Rectal smooth muscle tissue (tissue), 1 donor: Measurements from ENCODE around the gene CD40LG.

Experiments
- H3K27ac ChIP-seq: one replicate; pipeline ENCODE4 v1.7.0; 2013; ENCODE audit warnings: low read depth, low read length, inconsistent platforms
- H3K27me3 ChIP-seq: one replicate; pipeline ENCODE4 v1.7.0; 2013; ENCODE audit warnings: low read length; ENCODE audit not compliant: control insufficient read depth, insufficient read depth
- H3K36me3 ChIP-seq: one replicate; pipeline ENCODE4 v1.7.0; 2013; ENCODE audit warnings: low read length; ENCODE audit not compliant: control insufficient read depth, insufficient read depth
- H3K4me1 ChIP-seq: one replicate; pipeline ENCODE4 v1.7.0; 2013; ENCODE audit warnings: low read length; ENCODE audit not compliant: control insufficient read depth, insufficient read depth
- H3K4me3 ChIP-seq: one replicate; pipeline ENCODE4 v1.7.0; 2013; ENCODE audit warnings: low read length
- H3K9ac ChIP-seq: one replicate; pipeline ENCODE4 v1.7.0; 2013; ENCODE audit warnings: low read length

The CD40LG gene

GRCh38 chrX:136658151-136658550 lies 10.2 kb downstream of the CD40LG start:
- H3K36me3 ChIP-seq = no peaks in the 10 kb centered on the region
- H3K27ac ChIP-seq = no peak overlapping the region
- no peaks in the 10 kb centered on the region for H3K4me1 ChIP-seq
- H3K27me3 ChIP-seq = no peaks in the 10 kb centered on the region
- no peak overlapping the region for H3K9ac ChIP-seq
- H3K4me3 ChIP-seq = no peak overlapping the region

GRCh38 chrX:136659174-136659573 lies 11.2 kb downstream of the CD40LG start:
- Histone ChIP-seq H3K27ac (no peak overlapping the region), H3K4me1 (no peaks in the 10 kb centered on the region), H3K4me3 (no peak overlapping the region), H3K27me3 (no peaks in the 10 kb centered on the region), H3K36me3 (no peaks in the 10 kb centered on the region), H3K9ac (no peak overlapping the region)

DNA sequence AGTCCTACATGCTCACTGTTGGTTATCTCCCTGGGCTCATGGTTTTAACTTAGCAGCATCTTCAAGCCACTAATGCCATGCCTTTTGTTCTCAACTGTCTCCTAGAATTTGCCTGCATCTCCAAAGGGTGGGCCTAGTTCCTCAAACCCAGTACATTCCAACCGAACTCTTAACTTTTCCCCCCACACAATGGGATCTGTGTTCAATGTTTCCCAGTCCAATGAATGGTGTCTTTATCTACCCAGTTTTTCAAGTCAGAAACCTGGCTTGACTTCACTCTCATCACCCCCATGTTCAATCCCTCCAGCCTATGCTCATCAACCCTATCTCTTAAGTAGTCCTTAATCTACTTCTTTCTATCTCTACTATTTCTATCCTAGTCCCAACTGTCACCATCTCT lies 12.9 kb downstream of the CD40LG start:
- H3K4me1 ChIP-seq = no peaks in the 10 kb centered on the region
- H3K27ac ChIP-seq = no peak overlapping the region
- H3K36me3 ChIP-seq = no peaks in the 10 kb centered on the region
- no peaks in the 10 kb centered on the region for H3K27me3 ChIP-seq
- H3K4me3 ChIP-seq = no peak overlapping the region
- H3K9ac ChIP-seq = no peak overlapping the region

- H3K4me3 ChIP-seq = no peak overlapping the region
- H3K27ac ChIP-seq = no peak overlapping the region
Measured at GRCh38 chrX:136662104-136662503, 14.1 kb downstream of the CD40LG start.

GRCh38 chrX:136662976-136663375 lies 15.0 kb downstream of the CD40LG start:
- Histone ChIP-seq H3K27ac (no peak overlapping the region), H3K4me1 (no peaks in the 10 kb centered on the region), H3K27me3 (no peaks in the 10 kb centered on the region), H3K9ac (no peak overlapping the region), H3K36me3 (no peaks in the 10 kb centered on the region), H3K4me3 (no peak overlapping the region)

More at GRCh38 chrX:136662104-136662503, 14.1 kb downstream of the CD40LG start:
- no peaks in the 10 kb centered on the region for H3K4me1 ChIP-seq
- no peaks in the 10 kb centered on the region for H3K27me3 ChIP-seq
- H3K9ac ChIP-seq = no peak overlapping the region
- no peaks in the 10 kb centered on the region for H3K36me3 ChIP-seq

GRCh38 chrX:136665258-136665900 lies 17.4 kb downstream of the CD40LG start:
- H3K4me1 ChIP-seq = no peaks in the 10 kb centered on the region
- H3K9ac ChIP-seq = no peak overlapping the region
- H3K27ac ChIP-seq = no peak overlapping the region

GRCh38 chrX:136666088-136666487 lies 18.1 kb downstream of the CD40LG start:
- H3K4me3 ChIP-seq = no peak overlapping the region
- no peaks in the 10 kb centered on the region for H3K36me3 ChIP-seq
- H3K27me3 ChIP-seq = no peaks in the 10 kb centered on the region
- no peaks in the 10 kb centered on the region for H3K4me1 ChIP-seq
- no peak overlapping the region for H3K9ac ChIP-seq
- H3K27ac ChIP-seq = no peak overlapping the region

More at GRCh38 chrX:136665258-136665900, 17.4 kb downstream of the CD40LG start:
- Histone ChIP-seq H3K27me3 (no peaks in the 10 kb centered on the region), H3K36me3 (no peaks in the 10 kb centered on the region), H3K4me3 (no peak overlapping the region)

DNA sequence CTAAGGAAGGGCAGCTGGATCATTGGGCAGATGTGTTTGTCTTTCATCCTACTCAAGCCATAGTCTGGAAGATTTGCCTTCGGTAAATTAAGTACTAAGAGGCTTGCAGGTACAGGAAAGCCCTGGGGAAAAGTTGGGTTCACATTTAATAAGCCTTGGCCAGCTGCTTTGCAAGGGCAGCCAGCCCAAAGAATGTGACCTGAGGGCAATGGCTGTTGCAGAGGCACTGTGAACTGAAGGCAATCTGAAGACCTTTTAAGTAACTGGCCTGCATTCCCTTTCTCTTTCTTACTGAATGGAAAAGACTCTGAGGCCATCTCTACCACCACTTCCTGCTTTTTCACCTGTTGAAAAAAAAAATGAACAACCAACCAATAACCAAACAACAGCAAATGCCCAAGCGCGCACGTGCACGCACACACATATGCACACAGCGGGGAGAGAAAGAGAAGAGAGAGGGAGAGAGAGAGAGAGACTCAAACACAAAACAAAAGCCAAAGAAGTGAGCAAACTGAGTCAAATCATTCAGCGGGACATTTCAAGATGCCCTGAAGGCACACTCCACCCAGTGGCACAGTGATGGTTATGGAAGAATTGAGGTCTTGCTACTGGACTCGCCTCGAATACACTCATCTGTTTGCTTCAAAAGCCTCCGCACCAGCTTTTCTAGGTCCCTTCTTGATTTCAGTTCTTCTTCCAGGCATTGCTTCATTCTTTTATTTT lies 19.6 kb downstream of the CD40LG start:
- H3K9ac ChIP-seq = no peak overlapping the region

DNA sequence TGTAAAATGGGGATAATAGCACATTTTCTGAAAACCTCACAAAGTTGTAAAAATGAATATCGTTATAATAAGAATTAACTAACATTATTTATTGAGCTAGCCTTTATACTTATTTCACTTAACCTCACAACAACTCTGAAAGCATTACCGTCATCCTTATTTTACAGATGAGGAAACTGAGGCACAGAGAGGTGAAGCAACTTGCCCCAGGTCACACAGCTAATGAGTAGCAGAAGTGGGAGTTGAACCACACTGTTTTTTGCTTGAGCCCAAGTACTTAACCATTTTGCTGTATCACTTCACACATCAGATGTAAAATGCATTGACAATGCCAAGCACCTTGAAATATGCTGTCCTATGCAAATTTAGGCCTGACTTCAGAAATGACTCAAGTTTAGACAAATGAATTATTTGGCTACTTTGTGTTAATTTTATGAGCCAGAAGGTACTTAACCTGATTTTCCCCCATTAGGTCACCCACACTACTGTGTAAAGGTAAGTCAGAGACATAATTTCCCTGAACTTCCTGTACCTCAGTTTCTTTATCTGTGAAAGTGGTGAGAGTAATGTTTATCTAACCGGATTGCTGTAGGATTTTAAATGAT lies 23.1 kb downstream of the CD40LG start:
- no peak overlapping the region for H3K27ac ChIP-seq
- no peak overlapping the region for H3K4me3 ChIP-seq
- H3K9ac ChIP-seq = no peak overlapping the region
- H3K4me1 ChIP-seq = no peaks in the 10 kb centered on the region
- H3K27me3 ChIP-seq = no peaks in the 10 kb centered on the region
- H3K36me3 ChIP-seq = no peaks in the 10 kb centered on the region

More for the DNA sequence above, 19.6 kb downstream of the CD40LG start:
- H3K27ac ChIP-seq = no peak overlapping the region
- no peaks in the 10 kb centered on the region for H3K27me3 ChIP-seq
- no peaks in the 10 kb centered on the region for H3K4me1 ChIP-seq
- H3K36me3 ChIP-seq = no peaks in the 10 kb centered on the region
- no peak overlapping the region for H3K4me3 ChIP-seq

DNA sequence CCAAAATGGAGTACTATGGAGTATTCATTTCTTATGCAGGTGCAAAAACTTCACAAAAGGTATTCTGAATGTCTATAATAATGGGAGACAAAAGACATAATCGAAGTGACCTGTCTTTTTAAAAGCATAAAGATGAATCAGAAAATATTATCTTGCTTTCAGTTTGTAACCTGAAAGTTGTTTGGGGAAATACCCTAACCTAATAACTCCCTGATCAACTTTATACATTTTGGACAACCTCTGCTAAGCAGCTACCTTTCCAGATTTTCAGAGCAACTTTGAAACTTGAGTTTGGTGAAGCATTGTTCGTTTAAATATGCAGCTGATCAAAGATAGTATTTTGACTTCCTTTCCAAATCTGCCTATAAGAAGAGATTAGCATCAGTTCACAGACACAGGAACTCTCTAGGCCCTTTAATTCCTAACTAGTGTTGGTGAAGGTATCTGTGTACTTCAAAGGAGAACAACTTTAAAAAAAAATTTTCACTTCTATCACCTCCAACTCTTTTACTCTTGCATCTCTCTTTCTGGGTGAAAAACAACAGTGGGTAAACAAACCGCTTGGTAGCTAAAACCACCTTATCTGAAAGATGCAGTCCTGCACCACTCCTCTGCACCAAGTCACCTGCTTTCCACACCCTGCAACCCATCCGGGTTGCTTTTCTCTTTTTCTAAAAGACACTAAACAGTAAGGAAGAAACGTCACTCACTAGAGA lies 26.5 kb downstream of the CD40LG start:
- Histone ChIP-seq H3K27ac (no peak overlapping the region), H3K27me3 (no peaks in the 10 kb centered on the region), H3K4me3 (no peak overlapping the region), H3K36me3 (no peaks in the 10 kb centered on the region), H3K9ac (no peak overlapping the region), H3K4me1 (no peaks in the 10 kb centered on the region)

- Histone ChIP-seq H3K36me3 (no peaks in the 10 kb centered on the region), H3K27me3 (no peaks in the 10 kb centered on the region)
Measured at GRCh38 chrX:136679531-136679930, 31.6 kb downstream of the CD40LG start.

DNA sequence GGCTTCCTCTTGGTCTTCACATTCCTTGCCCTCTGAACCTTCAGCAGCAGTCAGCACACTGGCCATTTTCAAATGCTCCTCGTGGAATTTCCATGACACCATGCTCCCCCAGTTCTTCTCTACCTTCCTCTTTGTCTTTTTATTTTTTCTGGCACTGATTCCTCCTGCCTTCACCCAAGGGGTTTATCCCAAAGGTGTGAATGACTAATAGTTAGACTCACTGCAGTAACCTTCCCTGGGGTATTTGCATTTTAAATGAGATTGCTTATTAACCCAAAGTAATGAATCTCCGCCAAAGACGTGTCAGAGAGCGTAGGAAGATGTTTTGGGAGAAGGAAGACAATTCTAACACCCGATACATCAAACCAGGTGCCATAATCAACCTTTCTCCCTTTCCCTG lies 36.2 kb downstream of the CD40LG start:
- H3K27me3 ChIP-seq = no peaks in the 10 kb centered on the region
- H3K36me3 ChIP-seq = peaks cover 2% of the 10 kb centered on the region
- H3K4me1 ChIP-seq = no peaks in the 10 kb centered on the region
- H3K27ac ChIP-seq = no peak overlapping the region
- no peak overlapping the region for H3K9ac ChIP-seq
- no peak overlapping the region for H3K4me3 ChIP-seq

More at GRCh38 chrX:136679531-136679930, 31.6 kb downstream of the CD40LG start:
- H3K4me3 ChIP-seq = no peak overlapping the region
- H3K9ac ChIP-seq = no peak overlapping the region
- no peaks in the 10 kb centered on the region for H3K4me1 ChIP-seq
- no peak overlapping the region for H3K27ac ChIP-seq
